NOMO-1 treated with DMSO at 0.1 percent for 48 hours (cell line): ENCODE results near the gene CTIF.

ENCODE experiments used
- DNase-seq: peaks from one replicate; lab custom pipeline; 2025; ENCODE audit not compliant: unreplicated experiment; lab: John Stamatoyannopoulos, UW

CTIF gene

GRCh38 chr18:48723016-48723415, 184.2 kb downstream of the CTIF start:
- no peak for DNase-seq

DNA sequence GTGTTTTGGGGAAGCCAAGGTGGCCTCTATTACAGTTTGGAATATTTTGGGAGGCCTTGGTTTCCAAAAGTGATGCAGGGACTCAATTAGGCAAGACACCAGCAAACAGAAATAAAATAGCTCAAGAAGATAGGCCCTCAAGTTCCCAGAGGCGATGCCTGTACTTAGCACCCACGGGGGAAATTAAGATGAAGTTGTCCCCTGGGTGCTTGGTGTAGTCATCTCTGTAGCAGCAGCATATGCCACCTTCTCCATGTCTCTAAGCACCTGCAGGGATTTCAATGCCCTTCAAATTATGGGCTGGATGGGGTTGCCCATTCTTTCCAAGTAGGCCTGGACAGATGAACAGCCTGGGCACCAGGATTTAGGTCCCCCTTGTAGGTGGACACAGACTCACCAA, 185.0 kb downstream of the CTIF start:
- DNase-seq, result no peak

DNA sequence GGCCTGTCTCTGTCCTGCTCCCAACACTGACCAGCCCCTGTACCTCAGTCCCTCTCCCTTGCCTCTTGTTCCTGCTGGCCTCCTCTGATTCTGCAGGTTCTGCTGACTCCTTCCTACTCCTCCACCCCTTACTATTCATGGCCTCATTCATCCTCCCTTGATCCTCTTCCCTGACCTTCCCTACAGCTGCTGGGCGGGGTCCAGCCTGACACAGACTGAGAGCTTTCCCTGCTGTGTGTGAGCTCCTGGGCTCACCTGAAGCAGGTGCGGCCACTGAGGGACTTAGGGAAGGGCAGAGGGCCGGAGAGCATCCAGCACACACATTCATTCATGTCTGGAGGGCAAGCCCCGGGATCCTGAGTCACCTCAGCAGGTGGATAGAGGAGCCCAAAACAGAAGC, 185.6 kb downstream of the CTIF start:
- no peak for DNase-seq

- no peak for DNase-seq
Measured at GRCh38 chr18:48724939-48725338, 186.1 kb downstream of the CTIF start.

- DNase-seq, result no peak
Measured at GRCh38 chr18:48725562-48725961, 186.7 kb downstream of the CTIF start.

DNA sequence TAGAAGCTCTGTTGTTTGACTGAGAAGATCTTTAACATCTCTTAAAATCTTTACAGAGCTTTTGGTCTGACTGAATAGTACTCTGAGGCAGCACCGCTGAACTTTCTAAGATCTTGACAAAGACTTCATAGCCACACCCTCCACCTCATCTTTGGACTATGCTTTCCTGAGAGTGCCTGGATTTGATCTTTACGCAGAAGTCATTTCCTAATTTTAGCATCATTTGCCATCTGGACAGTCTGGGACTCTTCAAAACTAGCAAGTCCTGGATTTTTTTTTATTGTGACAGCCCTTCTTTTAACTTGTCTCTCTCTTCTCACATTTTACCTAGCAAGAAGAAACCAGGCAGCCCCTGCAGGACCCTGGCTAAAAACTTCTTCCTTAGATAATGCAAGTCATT, 188.8 kb downstream of the CTIF start:
- no peak for DNase-seq

DNA sequence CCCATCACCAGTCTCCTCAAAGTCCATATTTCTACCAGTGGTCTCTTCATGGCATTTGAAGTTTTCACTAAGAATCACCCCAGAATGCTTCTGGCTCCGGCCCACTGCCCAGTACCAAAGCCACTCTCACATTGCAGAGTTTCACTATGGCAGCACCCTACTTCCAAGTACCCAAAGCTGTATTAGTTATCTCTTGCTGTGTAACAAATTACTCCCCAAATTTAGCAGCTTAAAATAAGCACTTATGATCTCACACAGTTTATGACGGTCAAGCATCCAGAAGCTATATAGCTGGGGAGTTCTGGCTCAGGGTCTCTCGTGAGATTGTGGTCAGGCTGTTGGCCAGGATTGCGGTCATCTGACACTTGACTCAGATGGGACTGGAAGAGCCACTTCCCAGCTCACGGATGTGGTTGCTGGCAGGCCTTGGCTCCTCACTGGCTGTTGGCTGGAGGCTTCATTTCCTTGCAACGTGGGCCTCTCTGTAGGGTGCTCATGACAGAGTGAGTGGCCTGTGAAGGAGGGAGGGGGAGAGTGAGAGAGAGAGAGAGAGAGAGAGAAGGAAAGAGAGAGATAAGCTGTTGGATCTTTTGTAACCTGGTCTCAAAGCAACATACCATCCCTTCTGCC, 189.5 kb downstream of the CTIF start:
- no peak for DNase-seq

- no peak for DNase-seq
Measured at GRCh38 chr18:48729404-48729803, 190.6 kb downstream of the CTIF start.

GRCh38 chr18:48730010-48730409, 191.2 kb downstream of the CTIF start:
- DNase-seq, result no peak

DNA sequence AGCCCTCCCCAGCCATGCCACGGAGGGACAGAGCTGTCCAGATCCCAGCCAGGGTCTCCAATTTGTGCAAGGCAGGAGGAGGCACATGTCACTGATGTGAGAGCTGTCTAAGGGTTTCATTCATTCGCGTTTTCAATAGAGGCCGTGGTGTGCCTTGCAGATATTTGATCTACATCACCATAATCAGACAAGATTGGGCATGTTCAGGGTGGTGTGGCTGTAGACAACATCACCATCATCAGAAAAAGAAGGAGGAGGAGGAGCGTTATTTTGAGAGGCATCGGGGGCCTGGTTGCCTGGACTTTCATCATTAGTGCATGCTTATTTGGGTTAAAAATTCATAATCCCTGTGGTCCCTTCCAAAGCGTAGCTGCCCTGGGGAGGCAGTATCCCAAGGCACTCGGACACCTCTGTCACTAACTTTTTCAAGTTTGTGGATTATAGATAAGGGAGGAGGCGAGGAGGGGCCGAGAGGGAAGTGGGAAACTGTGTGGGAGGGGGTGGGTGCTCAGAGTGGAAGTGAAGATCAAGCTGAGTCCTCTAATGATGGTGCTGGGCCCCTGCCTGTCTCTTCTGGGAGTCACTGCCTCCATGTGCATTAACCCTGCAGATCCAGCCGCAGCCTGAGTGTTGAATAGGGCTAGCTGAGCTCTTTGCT, 194.1 kb downstream of the CTIF start:
- DNase-seq, result no peak

DNA sequence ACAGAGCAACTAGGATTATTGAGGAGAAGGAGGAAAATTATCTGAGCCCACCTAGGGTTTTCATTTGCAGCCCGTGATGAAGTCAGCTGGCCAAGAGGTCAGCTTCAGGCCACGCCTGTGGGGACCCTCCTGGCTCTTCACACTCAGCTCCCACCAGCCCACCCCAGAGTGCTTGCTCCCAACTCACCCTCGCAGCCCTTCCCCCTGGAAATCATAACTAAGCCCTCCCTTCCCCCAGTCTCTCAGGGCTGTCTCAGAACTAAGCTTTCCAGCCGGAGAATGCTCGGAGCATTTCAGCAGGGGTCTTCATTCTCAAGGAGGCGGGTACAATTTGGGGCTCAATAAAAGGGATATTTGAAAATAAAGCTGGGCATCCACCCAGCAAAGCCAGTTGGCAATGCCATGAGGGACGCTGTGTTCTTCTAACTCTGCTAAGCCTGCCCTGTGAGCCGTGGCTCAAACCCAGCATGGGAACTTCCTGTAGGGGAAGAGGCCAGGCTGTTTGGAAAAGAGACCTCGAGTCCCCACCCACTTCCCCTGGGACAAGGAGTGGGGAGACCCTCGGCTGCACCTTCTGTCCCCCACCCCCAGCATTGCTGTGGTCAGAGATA, 194.9 kb downstream of the CTIF start:
- DNase-seq, result no peak

DNA sequence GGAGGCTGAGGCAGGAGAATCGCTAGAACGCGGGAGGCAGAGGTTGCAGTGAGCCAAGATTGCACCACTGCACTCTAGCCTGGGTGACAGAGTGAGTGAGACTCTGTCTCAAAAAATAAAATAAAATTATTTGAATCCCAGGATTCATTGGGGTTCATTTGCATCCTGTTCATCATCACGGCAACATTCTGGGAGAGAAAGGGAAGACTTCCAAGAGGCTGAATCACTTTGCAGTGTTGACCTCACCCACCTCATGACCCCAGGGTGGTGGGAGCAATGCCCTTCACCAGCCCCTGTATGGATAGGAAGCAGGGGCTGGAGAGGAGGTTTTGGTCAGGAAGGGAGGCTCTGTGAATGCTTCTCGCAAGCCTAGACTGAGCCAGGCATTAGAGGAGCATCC, 195.6 kb downstream of the CTIF start:
- DNase-seq, result no peak

DNA sequence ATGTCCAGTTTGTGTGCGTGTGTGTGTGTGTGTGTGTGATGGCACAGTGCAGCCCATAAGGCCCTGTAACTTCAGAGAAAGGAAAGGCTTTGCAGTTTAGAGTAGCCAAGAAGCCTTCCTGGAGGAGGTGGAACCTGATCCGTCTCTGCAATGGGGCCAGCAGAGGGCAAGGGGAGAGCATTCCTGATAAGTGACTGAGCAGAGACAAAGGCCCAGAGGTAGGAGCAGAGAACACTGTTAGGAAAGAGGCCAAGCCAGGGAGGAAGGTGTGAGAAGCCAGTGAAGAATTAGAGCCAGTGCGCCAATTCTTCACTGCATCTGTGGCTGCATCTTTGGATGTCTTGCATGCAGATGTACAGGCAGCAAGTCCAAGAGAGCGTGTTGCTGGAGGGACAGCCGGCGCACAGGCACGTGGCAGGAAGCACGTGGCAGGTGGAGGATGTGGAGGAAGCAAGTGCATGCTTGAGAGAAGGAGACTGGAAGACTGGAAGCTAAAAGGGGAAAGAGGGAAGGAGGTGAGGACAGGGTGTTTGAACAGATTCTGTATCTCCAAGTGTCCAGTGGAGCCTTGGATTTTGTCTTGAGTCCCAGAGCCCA, 196.3 kb downstream of the CTIF start:
- DNase-seq, result no peak

DNA sequence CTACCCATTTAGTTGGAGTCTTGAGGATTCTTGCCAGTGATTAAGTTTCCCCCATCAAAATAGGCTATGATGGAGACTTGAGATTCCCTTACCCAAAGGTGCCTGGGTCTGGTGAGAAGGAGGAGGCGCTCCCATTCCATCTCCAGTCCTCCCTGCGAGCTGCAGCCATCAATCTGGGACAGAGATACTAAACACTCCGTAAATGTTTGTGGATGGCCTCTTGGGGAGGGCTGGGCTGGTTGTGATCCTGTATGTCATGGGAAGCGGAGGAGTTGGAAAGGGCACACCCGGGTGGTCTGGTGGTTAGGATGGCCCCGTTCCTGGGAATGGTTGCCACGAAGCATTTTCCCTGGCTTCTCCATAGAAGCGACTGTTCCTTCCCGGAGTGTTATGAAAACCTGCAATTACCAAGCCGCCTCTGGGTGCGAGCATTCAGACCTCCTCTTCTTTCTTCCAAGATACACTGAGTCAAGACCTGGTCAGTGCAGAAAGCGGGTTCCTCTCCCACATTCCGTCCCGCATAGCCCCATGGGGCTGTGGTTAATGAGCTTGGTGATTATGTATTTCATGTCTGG, 196.9 kb downstream of the CTIF start:
- no peak for DNase-seq

GRCh38 chr18:48736321-48737260, 197.8 kb downstream of the CTIF start:
- no peak for DNase-seq

GRCh38 chr18:48739266-48740067, 200.6 kb downstream of the CTIF start:
- DNase-seq, result no peak

DNA sequence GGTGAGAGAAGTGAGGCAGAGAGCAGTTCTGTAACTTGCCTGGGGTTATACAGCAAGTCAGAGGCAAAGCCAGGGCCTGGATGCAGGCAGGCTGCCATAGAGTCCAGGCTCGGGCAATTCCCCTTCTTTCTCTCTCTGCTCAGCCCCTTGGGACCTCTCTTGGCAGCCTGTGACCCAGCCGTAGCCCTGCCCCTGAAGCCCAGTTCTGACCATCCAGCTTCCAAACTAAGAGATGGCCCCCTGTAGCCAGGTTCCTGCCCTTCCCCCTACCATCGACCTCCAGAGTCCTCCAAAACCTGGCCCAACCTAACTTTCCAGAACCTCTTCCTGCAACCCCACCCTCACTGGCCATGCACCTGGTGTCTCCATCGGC, 201.2 kb downstream of the CTIF start:
- no peak for DNase-seq

DNA sequence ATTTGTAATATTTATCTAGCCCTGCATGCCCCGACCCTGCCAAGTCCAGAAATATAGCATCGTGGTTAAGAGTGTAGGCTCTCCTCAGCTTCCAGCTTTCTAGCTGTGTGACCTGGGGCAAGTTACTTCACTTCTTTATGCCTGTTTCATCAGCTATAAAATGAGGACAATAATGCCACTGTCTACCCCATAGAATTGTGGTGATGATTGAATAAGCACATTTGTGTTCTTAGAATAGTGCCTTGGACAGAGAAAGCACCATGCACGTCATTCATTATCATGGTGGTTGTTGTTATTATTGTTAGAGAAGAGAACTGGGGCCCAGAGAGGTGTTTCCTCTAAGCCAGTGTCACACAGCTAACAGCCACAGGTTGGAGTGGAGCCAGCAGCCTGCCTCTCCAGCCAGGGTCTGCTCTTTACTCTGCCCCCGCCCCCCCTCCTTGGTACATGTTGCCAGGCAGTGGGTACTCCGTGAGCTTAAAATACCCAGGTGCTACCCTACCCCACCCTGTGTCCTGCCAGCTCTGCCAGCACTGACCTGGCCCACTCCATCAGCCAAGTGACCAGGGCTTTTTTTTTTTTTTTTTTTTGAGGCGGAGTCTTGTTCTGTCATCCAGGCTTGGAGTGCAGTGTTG, 202.1 kb downstream of the CTIF start:
- no peak for DNase-seq

- DNase-seq, result no peak
Measured at GRCh38 chr18:48741866-48742265, 203.0 kb downstream of the CTIF start.

- DNase-seq, result no peak
Measured at GRCh38 chr18:48742304-48742703, 203.5 kb downstream of the CTIF start.
